ENCODE data around the gene ZNF516. TPM values are rescaled to one million over a fixed set of nuclear protein-coding genes. Genes with fewer than 3 reads are reported as not detected.

ZNF516 gene
- total RNA-seq, 1 donor from 2014 or later, result 11.5 TPM

DNA sequence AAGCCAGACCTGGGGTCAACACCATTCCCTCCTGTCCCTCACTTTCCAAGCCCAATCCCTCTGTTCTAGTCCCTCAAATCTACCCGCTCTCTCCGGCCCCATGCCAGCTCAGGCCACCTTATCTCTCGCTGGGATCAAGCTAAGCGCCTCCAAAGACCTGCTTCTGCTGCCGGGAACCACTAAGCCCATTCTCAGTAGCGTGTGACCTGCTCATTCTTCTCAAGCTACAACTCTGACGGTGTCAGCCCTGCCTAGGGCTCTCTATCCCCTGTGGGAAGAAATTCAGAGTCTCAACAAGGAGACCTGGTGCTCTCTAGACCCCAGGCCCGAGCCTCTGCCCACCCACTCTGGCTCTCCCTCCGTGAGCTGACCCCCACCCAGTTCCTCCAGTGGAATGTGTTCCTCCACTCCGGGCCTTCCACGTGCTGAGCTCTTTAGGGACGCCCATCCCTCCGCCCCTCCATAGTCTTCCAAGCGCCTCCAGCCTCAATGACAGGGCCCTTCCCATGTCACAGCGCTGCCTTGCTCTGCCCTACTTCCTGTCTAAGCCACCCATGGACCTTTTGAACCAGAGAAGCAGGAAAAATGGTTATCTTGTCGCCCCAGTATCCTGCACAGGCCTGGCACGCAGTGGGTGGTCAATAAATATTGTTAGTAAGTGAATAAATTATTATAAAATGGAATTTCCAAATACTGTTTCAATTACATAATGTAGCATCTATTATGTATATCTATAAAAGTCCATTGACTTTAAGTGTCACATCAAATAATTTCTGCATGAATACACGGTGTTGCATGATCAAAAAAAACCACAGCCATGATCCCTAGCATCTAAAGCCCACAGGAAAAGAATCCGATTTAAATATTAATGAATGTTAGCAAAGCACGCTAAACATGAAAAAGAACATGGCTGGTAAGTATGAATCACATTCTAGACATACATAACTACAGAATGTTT lies 127.6 kb downstream of the ZNF516 start:
- Histone ChIP-seq H3K27me3 (ENCODE audit: low read depth) (no peaks in the 10 kb centered on the region), H3K4me1 (no peaks in the 10 kb centered on the region), H3K27ac (replicated peaks) (no peak overlapping the region), H3K9me3 (replicated peaks) (no peaks in the 10 kb centered on the region), H3K36me3 (peaks cover 38% of the 10 kb centered on the region), H3K4me3 (no peak overlapping the region)
- intact Hi-C loops (cut with micrococcal nuclease), result no loop called here
- DNase-seq, result no peak
- TF ChIP-seq, protein P1, sequence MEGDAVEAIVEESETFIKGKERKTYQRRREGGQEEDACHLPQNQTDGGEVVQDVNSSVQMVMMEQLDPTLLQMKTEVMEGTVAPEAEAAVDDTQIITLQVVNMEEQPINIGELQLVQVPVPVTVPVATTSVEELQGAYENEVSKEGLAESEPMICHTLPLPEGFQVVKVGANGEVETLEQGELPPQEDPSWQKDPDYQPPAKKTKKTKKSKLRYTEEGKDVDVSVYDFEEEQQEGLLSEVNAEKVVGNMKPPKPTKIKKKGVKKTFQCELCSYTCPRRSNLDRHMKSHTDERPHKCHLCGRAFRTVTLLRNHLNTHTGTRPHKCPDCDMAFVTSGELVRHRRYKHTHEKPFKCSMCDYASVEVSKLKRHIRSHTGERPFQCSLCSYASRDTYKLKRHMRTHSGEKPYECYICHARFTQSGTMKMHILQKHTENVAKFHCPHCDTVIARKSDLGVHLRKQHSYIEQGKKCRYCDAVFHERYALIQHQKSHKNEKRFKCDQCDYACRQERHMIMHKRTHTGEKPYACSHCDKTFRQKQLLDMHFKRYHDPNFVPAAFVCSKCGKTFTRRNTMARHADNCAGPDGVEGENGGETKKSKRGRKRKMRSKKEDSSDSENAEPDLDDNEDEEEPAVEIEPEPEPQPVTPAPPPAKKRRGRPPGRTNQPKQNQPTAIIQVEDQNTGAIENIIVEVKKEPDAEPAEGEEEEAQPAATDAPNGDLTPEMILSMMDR (IDR thresholded peaks at IDR 0.05; ENCODE audit: borderline replicate concordance), result no peak

DNA sequence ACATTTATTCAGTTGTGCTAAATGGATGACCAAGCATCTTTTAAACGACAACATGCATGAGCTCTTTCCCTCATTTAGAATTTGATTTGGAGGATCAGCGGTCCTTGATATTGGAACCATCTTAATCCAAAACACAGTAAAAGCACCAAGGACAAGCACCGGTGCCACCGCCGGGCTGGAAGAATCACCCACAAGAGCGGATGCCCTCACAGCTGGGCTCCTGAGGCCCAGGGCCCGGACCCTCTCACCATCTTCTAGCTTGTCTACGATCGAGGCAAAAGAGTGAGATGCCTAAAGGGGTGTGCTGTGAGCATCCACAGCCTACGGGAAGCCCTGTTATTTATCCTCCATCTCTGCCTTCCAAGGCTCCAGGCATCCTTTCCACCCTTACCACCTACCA lies 129.5 kb downstream of the ZNF516 start:
- TF ChIP-seq, protein P1 (IDR thresholded peaks at IDR 0.05; ENCODE audit: borderline replicate concordance), result no peak
- H3K27ac ChIP-seq (replicated peaks), result no peak overlapping the region
- no peaks in the 10 kb centered on the region for H3K4me1 ChIP-seq
- intact Hi-C loops (cut with micrococcal nuclease), result no loop called here
- H3K9me3 ChIP-seq (replicated peaks), result no peaks in the 10 kb centered on the region
- peaks cover 43% of the 10 kb centered on the region for H3K36me3 ChIP-seq
- no peaks in the 10 kb centered on the region for H3K27me3 ChIP-seq (ENCODE audit: low read depth)
- no peak for DNase-seq
- no peak overlapping the region for H3K4me3 ChIP-seq

DNA sequence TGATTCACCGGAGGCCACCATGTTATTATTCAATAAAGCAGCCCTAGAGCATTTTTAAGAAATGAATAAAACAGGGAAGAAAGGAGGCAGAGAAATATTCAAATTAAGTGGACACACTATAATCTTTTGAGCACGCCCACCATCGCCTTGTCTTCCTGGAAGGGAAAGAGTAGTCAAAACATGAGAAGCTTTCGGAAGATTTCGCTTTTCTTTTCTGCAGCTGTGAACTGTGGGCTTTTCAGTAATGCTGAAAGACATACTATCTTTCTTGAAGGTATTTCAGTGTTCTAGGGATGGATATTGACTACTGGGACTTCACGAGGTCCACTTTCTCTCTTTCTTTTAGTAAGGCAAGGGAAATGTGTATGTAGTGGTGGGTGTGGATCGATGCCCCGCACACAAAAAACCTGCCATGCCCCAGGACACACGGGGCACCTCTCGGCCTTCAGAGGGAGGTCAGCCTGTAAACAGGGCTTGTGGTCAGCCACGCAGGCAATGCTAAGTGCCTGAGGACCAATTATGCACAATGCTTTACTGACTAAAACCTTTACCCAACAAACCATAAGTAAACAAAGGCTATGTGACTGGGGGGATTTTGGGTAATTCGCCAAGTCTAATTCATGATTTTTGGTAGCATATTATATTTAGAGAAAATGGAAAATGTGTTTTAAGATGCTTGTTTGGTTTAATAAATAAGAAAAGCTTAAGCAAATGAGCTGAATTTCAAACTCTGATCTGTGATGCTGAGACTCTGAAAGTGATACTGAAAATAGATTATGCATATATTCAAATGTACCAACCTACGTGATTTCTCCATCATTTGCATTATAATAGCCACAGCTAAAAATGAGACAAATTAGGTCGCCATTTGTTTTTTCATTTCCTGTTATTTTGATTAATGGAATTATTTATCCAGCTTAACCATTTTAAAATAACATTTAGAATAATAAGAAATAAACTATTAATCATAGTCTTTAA lies 130.5 kb downstream of the ZNF516 start:
- Histone ChIP-seq H3K9me3 (replicated peaks) (no peaks in the 10 kb centered on the region), H3K27me3 (ENCODE audit: low read depth) (no peaks in the 10 kb centered on the region), H3K4me1 (no peaks in the 10 kb centered on the region), H3K4me3 (no peak overlapping the region), H3K36me3 (peaks cover 39% of the 10 kb centered on the region), H3K27ac (replicated peaks) (no peak overlapping the region)
- TF ChIP-seq, protein P1 (IDR thresholded peaks at IDR 0.05; ENCODE audit: borderline replicate concordance), result no peak
- no peak for DNase-seq
- intact Hi-C loops (cut with micrococcal nuclease), result no loop called here

DNA sequence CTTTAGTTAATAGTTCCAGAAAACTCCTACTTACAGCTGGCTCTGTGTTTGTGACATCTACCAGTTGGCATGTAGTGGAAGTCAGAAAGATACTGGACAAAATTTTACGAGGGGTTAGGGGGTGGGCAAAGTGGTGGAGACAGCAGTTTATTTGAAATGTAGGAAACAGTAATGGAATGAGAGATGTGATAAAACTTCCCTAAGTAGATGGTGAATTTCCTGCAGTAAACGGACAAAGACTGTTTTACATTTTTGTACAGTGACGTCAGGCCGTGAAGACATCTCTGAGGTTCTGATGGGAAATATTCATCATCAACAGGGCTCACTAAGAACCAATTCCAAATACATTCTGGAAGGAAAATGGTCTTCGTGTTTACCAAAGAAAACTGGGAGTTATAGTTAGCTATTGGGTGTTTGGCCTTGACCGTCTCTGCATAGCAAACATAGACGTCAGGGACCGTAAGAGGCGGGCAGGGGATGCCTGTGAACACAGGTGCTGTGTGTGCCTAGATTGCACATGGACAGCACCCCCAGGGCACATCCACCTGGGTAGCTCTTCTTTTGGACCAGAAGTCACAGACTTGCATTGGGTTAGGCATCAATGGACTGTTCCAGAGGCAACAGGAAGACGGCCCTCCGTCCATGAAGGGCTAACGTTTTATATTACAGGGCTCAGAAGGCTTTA lies 131.5 kb downstream of the ZNF516 start:
- Histone ChIP-seq H3K4me3 (no peak overlapping the region), H3K4me1 (no peaks in the 10 kb centered on the region), H3K27ac (replicated peaks) (no peak overlapping the region), H3K36me3 (peaks cover 39% of the 10 kb centered on the region), H3K27me3 (ENCODE audit: low read depth) (no peaks in the 10 kb centered on the region), H3K9me3 (replicated peaks) (no peaks in the 10 kb centered on the region)
- intact Hi-C loops (cut with micrococcal nuclease), result no loop called here
- no peak for DNase-seq
- TF ChIP-seq, protein P1 (IDR thresholded peaks at IDR 0.05; ENCODE audit: borderline replicate concordance), result no peak

DNA sequence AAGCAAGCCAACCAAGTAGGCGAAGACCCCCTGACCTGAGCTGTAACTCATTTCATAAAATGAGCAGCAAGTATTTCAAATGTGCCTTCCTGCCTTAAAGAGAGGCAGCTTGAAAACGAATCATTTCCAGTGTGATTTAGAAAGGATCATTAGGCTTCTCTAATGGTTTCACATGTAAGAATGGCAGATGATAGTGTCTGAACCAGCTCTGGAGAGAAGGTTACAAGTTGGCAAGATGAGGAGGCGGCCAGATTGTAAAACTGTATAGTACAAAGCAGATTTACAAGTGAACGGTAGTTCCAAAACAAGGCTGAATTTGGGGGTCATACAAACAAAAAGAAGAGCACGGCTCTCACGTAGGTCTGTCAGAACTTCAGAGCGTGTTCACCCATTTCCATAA lies 132.4 kb downstream of the ZNF516 start:
- TF ChIP-seq, protein P1 (IDR thresholded peaks at IDR 0.05; ENCODE audit: borderline replicate concordance), result no peak
- Histone ChIP-seq H3K27ac (replicated peaks) (no peak overlapping the region), H3K4me3 (no peak overlapping the region), H3K27me3 (ENCODE audit: low read depth) (no peaks in the 10 kb centered on the region), H3K9me3 (replicated peaks) (no peaks in the 10 kb centered on the region), H3K4me1 (no peaks in the 10 kb centered on the region), H3K36me3 (peaks cover 45% of the 10 kb centered on the region)
- DNase-seq, result no peak
- intact Hi-C loops (cut with micrococcal nuclease), result no loop called here
